ENCODE measurements around the gene SORCS2.

DNA sequence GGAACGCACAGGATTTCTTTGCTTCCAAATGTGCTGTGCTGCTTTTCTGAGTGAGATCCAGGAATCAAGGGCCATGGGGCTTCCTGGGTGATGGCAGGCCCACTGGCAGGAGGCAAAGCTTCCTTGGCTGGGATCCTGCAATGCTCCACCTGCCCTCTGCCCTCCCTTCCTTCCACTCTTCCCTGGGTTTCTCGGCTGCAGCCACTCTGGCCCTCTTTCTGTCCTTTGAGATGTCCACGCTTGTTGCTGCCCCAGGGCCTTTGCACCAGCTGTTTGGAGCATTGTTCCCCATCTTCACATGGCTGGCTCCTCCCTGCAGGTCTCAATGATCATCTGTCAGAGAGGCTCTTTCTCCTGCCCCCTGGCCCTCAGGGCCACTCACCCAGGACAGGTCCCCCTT is 163.5 kb downstream of the SORCS2 start:
- TF ChIP-seq YY1 (IDR thresholded peaks at IDR 0.05; ENCODE audit: insufficient read depth, insufficient read length), result no peak
- TF ChIP-seq ZNF274 (IDR thresholded peaks at IDR 0.05; ENCODE audit: low read depth, low read length), result no peak
- no peak for TF ChIP-seq SUZ12 (IDR thresholded peaks at IDR 0.05; ENCODE audit: extremely low read depth, insufficient read depth, insufficient read length)
